Neuronal stem cell (in vitro differentiated cells): ENCODE data around the gene SNF8.

ENCODE experiments used
- DNase-seq: peaks from one replicate; pipeline ENCODE4 v3.0.0-alpha.2; 2013; ENCODE audit warnings: low spot score
- H2AFZ ChIP-seq: one replicate; pipeline ENCODE4 v1.6.1; 2013; ENCODE audit warnings: mild to moderate bottlenecking, low read length, inconsistent platforms
- H2AK5ac ChIP-seq: 2 replicates; pipeline ENCODE4 v1.6.1; 2013; ENCODE audit warnings: low read depth, mild to moderate bottlenecking, inconsistent platforms, low read length, moderate library complexity, mixed read lengths
- H2BK120ac ChIP-seq: 2 replicates; pipeline ENCODE4 v1.6.1; 2013; ENCODE audit warnings: low read depth, mild to moderate bottlenecking, inconsistent platforms, low read length, moderate library complexity, mixed read lengths
- H2BK12ac ChIP-seq: one replicate; pipeline ENCODE4 v1.6.1; 2013; ENCODE audit warnings: low read length, inconsistent platforms
- H2BK15ac ChIP-seq: 2 replicates; pipeline ENCODE4 v1.6.1; 2013; ENCODE audit warnings: mild to moderate bottlenecking, low read length, inconsistent platforms, mixed read lengths
- H2BK5ac ChIP-seq: one replicate; pipeline ENCODE4 v1.6.1; 2013; ENCODE audit warnings: inconsistent platforms, mild to moderate bottlenecking, low read length, moderate library complexity
- H3K14ac ChIP-seq: one replicate; pipeline ENCODE4 v1.6.1; 2013; ENCODE audit warnings: low read length, inconsistent platforms
- H3K18ac ChIP-seq: 2 replicates; pipeline ENCODE4 v1.6.1; 2013; ENCODE audit warnings: low read length, inconsistent platforms
- H3K23ac ChIP-seq: 2 replicates; pipeline ENCODE4 v1.6.1; 2013; ENCODE audit warnings: low read depth, mild to moderate bottlenecking, mixed read lengths, low read length, inconsistent platforms; ENCODE audit not compliant: poor library complexity
- H3K27ac ChIP-seq: replicated peaks from 3 replicates; pipeline ENCODE4 v1.5.1; 2013; ENCODE audit warnings: low read length, inconsistent platforms
- H3K27me3 ChIP-seq, 3 experiments: 2 replicates each; pipeline ENCODE4 v1.6.1; 2013; ENCODE audit warnings: low read length in 3 of 3, mild to moderate bottlenecking in 2 of 3, inconsistent platforms in 1 of 3, low read depth in 1 of 3, mixed read lengths in 1 of 3, moderate library complexity in 1 of 3; ENCODE audit not compliant: control insufficient read depth in 3 of 3, insufficient read depth in 3 of 3
- H3K36me3 ChIP-seq, 2 donors: replicated peaks in 1 of 2; 2 replicates each; pipeline ENCODE4 v1.6.1; 2013; ENCODE audit warnings: low read length in 2 of 2; ENCODE audit not compliant: control insufficient read depth in 2 of 2, insufficient read depth in 2 of 2
- H3K4ac ChIP-seq: 2 replicates; pipeline ENCODE4 v1.6.1; 2013; ENCODE audit warnings: inconsistent platforms, mild to moderate bottlenecking, low read length, moderate library complexity
- H3K4me1 ChIP-seq, 2 donors: 1 replicate in 1 of 2; 2 replicates in 1 of 2; pipeline ENCODE4 v1.6.1; 2013; ENCODE audit warnings: low read length in 2 of 2, low read depth in 1 of 2; ENCODE audit not compliant: control insufficient read depth in 2 of 2, insufficient read depth in 1 of 2
- H3K4me2 ChIP-seq: one replicate; pipeline ENCODE4 v1.6.1; 2013; ENCODE audit warnings: mild to moderate bottlenecking, low read length, inconsistent platforms; ENCODE audit not compliant: insufficient read depth, poor library complexity, severe bottlenecking
- H3K4me3 ChIP-seq, 2 donors: 2 replicates each; pipeline ENCODE4 v1.5.1; 2013; ENCODE audit warnings: low read length in 2 of 2, mild to moderate bottlenecking in 2 of 2, inconsistent platforms in 1 of 2, moderate library complexity in 1 of 2
- H3K79me1 ChIP-seq: one replicate; pipeline ENCODE4 v1.6.1; 2013; ENCODE audit warnings: low read depth, mild to moderate bottlenecking, inconsistent platforms, low read length, moderate library complexity
- H3K9ac ChIP-seq: one replicate; pipeline ENCODE4 v1.6.1; 2013; ENCODE audit warnings: mild to moderate bottlenecking, low read depth, low read length, inconsistent platforms; ENCODE audit not compliant: poor library complexity
- H3K9me3 ChIP-seq, 2 donors: replicated peaks in 1 of 2; 2 replicates each; pipeline versions ENCODE3 to v1.6.1; 2013; ENCODE audit warnings: low read length in 2 of 2, mild to moderate bottlenecking in 2 of 2, inconsistent platforms in 1 of 2, low read depth in 1 of 2, mixed read lengths in 1 of 2, moderate library complexity in 1 of 2; ENCODE audit not compliant: control insufficient read depth in 2 of 2, insufficient read depth in 1 of 2
- H4K8ac ChIP-seq: one replicate; pipeline ENCODE4 v1.6.1; 2013; ENCODE audit warnings: low read depth, mild to moderate bottlenecking, inconsistent platforms, low read length, moderate library complexity
- H4K91ac ChIP-seq: one replicate; pipeline ENCODE4 v1.6.1; 2013; ENCODE audit warnings: low read length, low read depth, mild to moderate bottlenecking, inconsistent platforms; ENCODE audit not compliant: poor library complexity
- WGBS, 2 donors: extraction: QIAGEN DNeasy Blood & Tissue Kit; methylation state at CpG; one replicate each; pipeline ENCODE4 v1.1.7; 2013; ENCODE audit warnings: missing lambda C conversion rate in 2 of 2, mixed read lengths in 1 of 2; ENCODE audit not compliant: insufficient read length in 2 of 2, insufficient replicate concordance in 1 of 2; ENCODE audit errors: extremely low coverage in 2 of 2; 5-methylcytosine and 5-hydroxymethylcytosine counted together

The SNF8 gene

GRCh38 chr17:48973806-48974205 is 29.2 kb upstream of the SNF8 start:
- Histone ChIP-seq H4K8ac (no peak overlapping the region), H3K9me3 (no peaks in the 10 kb centered on the region), H3K4ac (no peak overlapping the region), H2BK120ac (no peak overlapping the region), H2AFZ (peak overlapping the region; percentile 17), H2BK12ac (no peak overlapping the region), H3K36me3 (no peaks in the 10 kb centered on the region), H3K4me1 (peaks cover 11 to 14% of the 10 kb centered on the region in 2 donors), H3K4me2 (no peak overlapping the region), H3K23ac (no peak overlapping the region), H4K91ac (no peak overlapping the region), H3K4me3 (no peak overlapping the region), H3K27ac (no peak overlapping the region), H3K9ac (no peak overlapping the region), H3K27me3 (no peaks in the 10 kb centered on the region), H2AK5ac (no peak overlapping the region), H3K14ac (no peak overlapping the region), H3K18ac (no peak overlapping the region), H2BK15ac (no peak overlapping the region), H3K79me1 (no peaks in the 10 kb centered on the region), H2BK5ac (no peak overlapping the region)
- DNase-seq = no peak
- no CpG with 5 or more reads among the region's 3 CpGs for WGBS, 2 donors

- H4K8ac ChIP-seq = no peak overlapping the region
- H3K4me2 ChIP-seq = no peak overlapping the region
- no peak overlapping the region for H2BK5ac ChIP-seq
- no peak overlapping the region for H3K4me3 ChIP-seq
- peak overlapping the region; percentile 2 for H3K27ac ChIP-seq
- H3K36me3 ChIP-seq = no peaks in the 10 kb centered on the region
- no peak overlapping the region for H3K18ac ChIP-seq
- DNase-seq = no peak
- H3K27me3 ChIP-seq = peaks cover 0 to 2% (median 0%) of the 10 kb centered on the region in 3 experiments
- no peaks in the 10 kb centered on the region for H3K79me1 ChIP-seq
- peak overlapping the region; percentile 66 for H2AFZ ChIP-seq
- H3K4ac ChIP-seq = no peak overlapping the region
- no peak overlapping the region for H2BK15ac ChIP-seq
- no peak overlapping the region for H3K23ac ChIP-seq
- H3K9me3 ChIP-seq = no peaks in the 10 kb centered on the region
- H2AK5ac ChIP-seq = no peak overlapping the region
- no peak overlapping the region for H2BK12ac ChIP-seq
- H3K4me1 ChIP-seq = peaks cover 11 to 14% of the 10 kb centered on the region in 2 donors
- H2BK120ac ChIP-seq = no peak overlapping the region
- H3K9ac ChIP-seq = no peak overlapping the region
- H4K91ac ChIP-seq = no peak overlapping the region
- WGBS, 2 donors = no CpG with 5 or more reads among the region's 7 CpGs
- H3K14ac ChIP-seq = no peak overlapping the region
Observed at GRCh38 chr17:48972749-48973097, 28.1 kb upstream of the SNF8 start.

- Histone ChIP-seq H3K27ac (no peak overlapping the region), H2BK12ac (no peak overlapping the region), H2BK5ac (no peak overlapping the region), H3K14ac (no peak overlapping the region), H3K4me2 (no peak overlapping the region), H3K4ac (no peak overlapping the region), H3K9me3 (no peaks in the 10 kb centered on the region), H2BK15ac (peak overlapping the region; percentile 12), H3K9ac (no peak overlapping the region), H3K18ac (no peak overlapping the region), H4K91ac (no peak overlapping the region), H3K23ac (no peak overlapping the region), H4K8ac (no peak overlapping the region), H3K36me3 (no peaks in the 10 kb centered on the region), H3K79me1 (no peaks in the 10 kb centered on the region), H2BK120ac (no peak overlapping the region), H3K27me3 (peaks cover 0 to 2% (median 0%) of the 10 kb centered on the region in 3 experiments), H3K4me3 (no peak overlapping the region), H2AFZ (peak overlapping the region; percentile 67), H3K4me1 (peaks cover 11 to 14% of the 10 kb centered on the region in 2 donors), H2AK5ac (peak overlapping the region; percentile 81)
- WGBS, 2 donors = no CpG with 5 or more reads among the region's 12 CpGs
- DNase-seq = no peak
Observed at GRCh38 chr17:48970865-48971687, 26.4 kb upstream of the SNF8 start.

GRCh38 chr17:48970224-48970623 is 25.6 kb upstream of the SNF8 start:
- no peak overlapping the region for H3K4me3 ChIP-seq
- H3K36me3 ChIP-seq = no peaks in the 10 kb centered on the region
- H3K18ac ChIP-seq = no peak overlapping the region
- no peak overlapping the region for H4K91ac ChIP-seq
- H3K4ac ChIP-seq = no peak overlapping the region
- peak overlapping the region; percentile 18 for H2AFZ ChIP-seq
- no peak for DNase-seq
- no peak overlapping the region for H2BK12ac ChIP-seq
- no peak overlapping the region for H3K23ac ChIP-seq
- peaks cover 0 to 2% (median 0%) of the 10 kb centered on the region in 3 experiments for H3K27me3 ChIP-seq
- no peak overlapping the region for H2BK5ac ChIP-seq
- no peak overlapping the region for H3K9ac ChIP-seq
- H3K9me3 ChIP-seq = no peaks in the 10 kb centered on the region
- H3K79me1 ChIP-seq = no peaks in the 10 kb centered on the region
- H3K27ac ChIP-seq = no peak overlapping the region
- no peak overlapping the region for H2AK5ac ChIP-seq
- H2BK15ac ChIP-seq = no peak overlapping the region
- H2BK120ac ChIP-seq = no peak overlapping the region
- H4K8ac ChIP-seq = no peak overlapping the region
- no peak overlapping the region for H3K4me2 ChIP-seq
- H3K14ac ChIP-seq = no peak overlapping the region
- peaks cover 11 to 14% of the 10 kb centered on the region in 2 donors for H3K4me1 ChIP-seq
- WGBS, 2 donors = no CpG with 5 or more reads among the region's 4 CpGs
